ENCODE data around the gene RIOK3.

GRCh38 chr18:23452728-23453679, at the start of gene RIOK3:
- TF ChIP-seq POLR2AphosphoS5 (IDR thresholded peaks at IDR 0.05; ENCODE audit: low read depth, low read length) (peak; percentile 94), POLR2A (IDR thresholded peaks at IDR 0.05; ENCODE audit: low read depth, low read length) (peak; percentile 92), TAF1 (IDR thresholded peaks at IDR 0.05; ENCODE audit: low read depth, low read length) (peak; percentile 67)

Measured in GM12891 (cell line).